GM10266 (cell line): ENCODE data around the gene PSMF1.

Experiments
- DNase-seq: peaks from one replicate; pipeline ENCODE4 v3.0.0; 2012; ENCODE audit errors: extremely low spot score
- TF ChIP-seq, protein P1 (sequence below): IDR thresholded peaks from 2 replicates; pipeline ENCODE4 v1.5.1; 2012; ENCODE audit warnings: mild to moderate bottlenecking, low read depth; ENCODE audit not compliant: control insufficient read depth, insufficient read depth; ENCODE audit errors: missing control alignments

The PSMF1 gene

GRCh38 chr20:1105599-1106194, 12.7 kb upstream of the PSMF1 start:
- no peak for DNase-seq

GRCh38 chr20:1107176-1107575, 11.2 kb upstream of the PSMF1 start:
- no peak for DNase-seq
- TF ChIP-seq, protein P1, sequence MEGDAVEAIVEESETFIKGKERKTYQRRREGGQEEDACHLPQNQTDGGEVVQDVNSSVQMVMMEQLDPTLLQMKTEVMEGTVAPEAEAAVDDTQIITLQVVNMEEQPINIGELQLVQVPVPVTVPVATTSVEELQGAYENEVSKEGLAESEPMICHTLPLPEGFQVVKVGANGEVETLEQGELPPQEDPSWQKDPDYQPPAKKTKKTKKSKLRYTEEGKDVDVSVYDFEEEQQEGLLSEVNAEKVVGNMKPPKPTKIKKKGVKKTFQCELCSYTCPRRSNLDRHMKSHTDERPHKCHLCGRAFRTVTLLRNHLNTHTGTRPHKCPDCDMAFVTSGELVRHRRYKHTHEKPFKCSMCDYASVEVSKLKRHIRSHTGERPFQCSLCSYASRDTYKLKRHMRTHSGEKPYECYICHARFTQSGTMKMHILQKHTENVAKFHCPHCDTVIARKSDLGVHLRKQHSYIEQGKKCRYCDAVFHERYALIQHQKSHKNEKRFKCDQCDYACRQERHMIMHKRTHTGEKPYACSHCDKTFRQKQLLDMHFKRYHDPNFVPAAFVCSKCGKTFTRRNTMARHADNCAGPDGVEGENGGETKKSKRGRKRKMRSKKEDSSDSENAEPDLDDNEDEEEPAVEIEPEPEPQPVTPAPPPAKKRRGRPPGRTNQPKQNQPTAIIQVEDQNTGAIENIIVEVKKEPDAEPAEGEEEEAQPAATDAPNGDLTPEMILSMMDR, result no peak

More at GRCh38 chr20:1105599-1106194, 12.7 kb upstream of the PSMF1 start:
- TF ChIP-seq, protein P1, result no peak

DNA sequence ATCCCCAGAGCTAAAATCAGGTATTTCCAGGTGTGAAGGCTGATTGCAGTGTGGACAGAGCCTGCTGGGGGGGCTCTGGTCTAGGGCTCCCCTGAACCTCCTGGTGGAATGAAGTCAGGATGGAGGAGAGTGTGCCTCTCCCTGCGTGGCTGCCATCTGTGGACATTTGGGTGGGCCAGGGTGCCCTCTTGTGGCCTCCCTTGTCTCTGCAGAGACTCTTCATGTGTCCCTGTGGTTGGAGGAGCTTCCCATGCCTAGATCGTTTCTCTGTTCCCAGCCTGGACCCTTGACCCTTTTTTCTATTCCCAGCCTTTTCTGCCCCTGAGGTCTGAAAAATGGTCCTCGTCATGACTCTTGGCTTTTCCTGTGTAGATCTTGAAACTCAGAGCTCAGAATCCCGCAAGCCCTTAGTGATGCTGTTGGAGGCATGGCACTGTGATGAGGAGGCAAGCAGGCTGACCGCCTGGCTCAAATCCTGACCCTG, 9.9 kb upstream of the PSMF1 start:
- TF ChIP-seq, protein P1, result peak; percentile 83
- DNase-seq, result peak; percentile 73

GRCh38 chr20:1112908-1113307, 5.5 kb upstream of the PSMF1 start:
- TF ChIP-seq, protein P1, result no peak

DNA sequence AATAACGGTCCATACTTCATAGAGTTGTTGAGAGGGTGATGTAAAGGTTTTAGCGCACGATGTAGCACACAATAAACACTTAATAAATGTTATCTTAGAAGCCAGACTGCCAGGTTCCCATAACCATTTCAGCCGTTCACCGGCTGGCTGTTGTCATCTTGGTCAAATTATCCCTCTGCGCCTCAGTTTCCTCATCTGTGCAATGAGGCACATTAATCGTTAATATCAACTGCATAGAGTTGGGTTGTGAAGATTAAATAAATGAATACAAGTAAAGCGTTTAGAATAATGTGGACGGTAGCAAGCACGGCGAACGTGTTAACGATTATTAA, 432 bp upstream of the PSMF1 start:
- no peak for DNase-seq
- TF ChIP-seq, protein P1, result no peak

More at GRCh38 chr20:1112908-1113307, 5.5 kb upstream of the PSMF1 start:
- DNase-seq, result no peak

GRCh38 chr20:1119128-1119505, 715 bp downstream of the PSMF1 start:
- TF ChIP-seq, protein P1, result no peak
- no peak for DNase-seq

DNA sequence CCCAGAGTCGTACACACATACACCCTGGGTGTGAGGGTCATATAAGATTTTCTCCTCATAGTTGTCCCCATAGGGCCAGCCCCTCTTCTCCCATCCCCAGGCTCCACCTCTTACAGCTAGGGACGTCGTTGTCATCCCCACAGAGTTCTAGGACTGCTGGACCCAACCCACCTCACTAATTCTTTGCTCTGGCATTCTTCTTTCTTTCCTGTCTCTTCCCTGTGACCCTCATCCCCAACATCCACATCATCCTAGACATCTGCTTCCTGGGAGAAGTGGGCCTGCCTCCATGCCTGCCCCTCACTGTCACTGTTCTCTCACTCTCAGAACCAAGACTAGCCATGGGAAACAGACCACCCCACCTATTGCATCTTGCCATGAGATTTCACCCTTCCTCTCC, 1.1 kb downstream of the PSMF1 start:
- TF ChIP-seq, protein P1, result no peak
- no peak for DNase-seq
